NCI-H748 treated with DMSO at 0.1 percent for 48 hours (cell line): ENCODE measurements around the gene EIF4E2.

Source experiments
- DNase-seq: peaks from one replicate; lab custom pipeline; 2025; lab: John Stamatoyannopoulos, UW

EIF4E2 gene

GRCh38 chr2:232550354-232551249 is at the start of gene EIF4E2, which contains the start of gene TIGD1:
TSS of gene EIF4E2 (plus strand) at chr2:232550689. CDS start at chr2:232550725, 36 bp downstream.
TSS of gene TIGD1 (minus strand) at chr2:232550557. CDS start at chr2:232549882, 675 bp downstream.
- DNase-seq = peak; percentile 80

DNA sequence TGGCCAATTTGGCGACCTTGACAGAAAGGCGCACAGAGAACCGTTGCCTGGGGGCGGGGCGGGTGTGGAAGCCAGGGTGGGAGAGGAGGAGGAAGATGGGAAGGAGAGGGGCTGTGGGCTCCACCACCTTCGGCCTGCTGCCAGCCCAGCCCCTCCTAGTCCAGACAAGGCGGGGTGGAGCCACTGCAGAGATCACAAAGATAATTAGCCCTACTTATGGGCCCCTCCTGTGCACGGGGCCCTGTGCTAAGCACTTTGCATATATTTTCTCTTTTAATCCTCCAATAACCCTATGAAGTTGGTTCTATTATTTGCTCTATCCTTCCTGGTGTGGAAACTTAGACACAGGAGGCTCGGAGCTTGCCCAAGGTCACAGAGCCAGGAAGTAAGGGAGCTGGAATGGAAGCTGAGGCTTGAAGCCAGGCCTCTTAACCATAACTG is 49.1 kb upstream of the EIF4E2 start:
- DNase-seq = no peak

- no peak for DNase-seq
These were observed 48.6 kb upstream of the EIF4E2 start for GRCh38 chr2:232501794-232502390.

DNA sequence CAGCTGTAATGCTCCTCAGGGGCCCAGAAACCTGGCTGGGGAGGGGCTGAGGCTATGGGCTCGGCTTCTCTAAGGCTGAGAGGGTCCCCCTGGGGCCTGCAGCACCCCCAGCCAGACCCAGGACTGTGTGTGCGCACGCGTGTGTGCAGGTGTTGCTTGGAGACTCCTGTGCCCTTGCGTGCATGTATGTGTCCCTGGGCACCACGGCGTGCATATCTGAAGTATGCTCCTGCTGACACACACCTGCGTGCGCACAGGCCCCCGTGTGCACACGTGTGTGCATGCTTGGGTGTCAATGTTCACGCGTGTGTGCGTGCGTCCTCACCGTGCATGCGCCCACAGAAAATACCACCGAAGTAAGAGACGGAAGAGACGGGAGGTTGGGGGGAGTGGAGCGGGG is 48.0 kb upstream of the EIF4E2 start:
- no peak for DNase-seq

GRCh38 chr2:232502911-232503808 is 47.3 kb upstream of the EIF4E2 start:
- peak; percentile 12 for DNase-seq

DNA sequence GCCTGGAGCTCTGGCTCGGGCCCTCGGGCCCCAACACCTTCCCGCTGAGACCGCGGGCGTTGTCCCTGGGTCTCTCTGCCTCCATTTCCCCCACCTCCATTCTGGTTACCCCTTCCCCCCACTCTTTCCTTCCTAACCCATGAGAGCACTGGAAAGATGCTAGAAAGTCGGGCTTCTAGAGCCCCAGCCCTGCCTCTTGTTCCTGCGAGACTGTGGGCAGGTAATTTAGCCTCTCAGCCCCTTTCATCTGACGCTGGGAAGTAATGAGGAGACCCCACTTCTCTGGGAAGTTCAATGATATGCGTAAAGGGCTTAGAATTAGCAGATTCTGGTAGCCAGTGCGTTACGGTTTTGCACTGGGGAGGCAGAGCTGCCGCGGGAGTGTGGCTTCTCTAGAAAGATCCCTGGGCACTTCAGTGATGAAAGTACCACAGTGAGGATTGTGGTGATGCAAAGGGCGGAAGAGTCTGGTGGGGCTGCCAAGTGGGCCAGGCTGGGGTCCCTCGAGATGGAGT is 46.6 kb upstream of the EIF4E2 start:
- no peak for DNase-seq

DNA sequence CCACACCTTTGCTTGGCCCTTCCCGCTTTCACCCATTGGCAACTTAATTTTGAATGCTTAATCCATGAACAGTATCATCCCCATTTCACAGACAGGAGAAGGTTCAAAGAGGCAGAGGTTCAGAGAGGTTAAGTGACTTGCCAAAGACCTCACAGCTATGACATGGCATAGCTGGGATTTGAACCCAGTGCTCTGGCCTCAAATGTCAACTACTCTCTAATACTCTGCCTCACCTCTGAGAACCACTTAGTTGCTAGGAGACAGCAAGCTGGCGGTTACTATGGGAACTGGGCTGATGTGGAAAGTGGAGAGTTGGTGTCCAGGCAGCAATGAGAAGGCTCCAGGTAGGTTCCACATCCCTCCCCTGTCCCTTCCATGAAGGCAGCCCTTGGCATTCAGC is 46.1 kb upstream of the EIF4E2 start:
- peak; percentile 41 for DNase-seq

GRCh38 chr2:232505856-232506255 is 44.6 kb upstream of the EIF4E2 start:
- DNase-seq = no peak

DNA sequence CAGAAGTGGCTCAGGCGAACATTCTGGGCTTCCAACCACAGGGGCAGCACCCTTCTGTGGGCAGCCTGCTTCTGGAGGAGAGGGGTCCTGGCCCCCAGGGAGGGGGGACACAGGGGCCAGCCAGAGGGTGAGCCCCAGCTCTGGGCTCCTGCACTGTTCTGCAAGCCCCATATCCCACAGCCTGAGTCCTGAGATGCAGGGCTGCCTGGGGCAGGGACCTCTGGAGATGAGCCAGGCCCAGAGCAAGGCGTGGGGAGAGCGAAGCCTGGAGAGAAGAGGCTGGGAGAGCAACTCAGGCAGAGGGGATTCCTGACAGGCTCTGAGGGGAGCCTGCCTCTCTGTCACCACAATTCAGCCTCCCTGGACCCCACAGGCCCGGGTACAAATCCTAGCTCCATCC is 43.8 kb upstream of the EIF4E2 start:
- DNase-seq = no peak

GRCh38 chr2:232508251-232508650 is 42.2 kb upstream of the EIF4E2 start:
- DNase-seq = no peak

GRCh38 chr2:232511336-232511890 is 39.1 kb upstream of the EIF4E2 start:
- DNase-seq = no peak

- DNase-seq = no peak
These were observed 37.9 kb upstream of the EIF4E2 start for GRCh38 chr2:232512602-232513001.

GRCh38 chr2:232513353-232513752 is 37.1 kb upstream of the EIF4E2 start:
- DNase-seq = no peak

DNA sequence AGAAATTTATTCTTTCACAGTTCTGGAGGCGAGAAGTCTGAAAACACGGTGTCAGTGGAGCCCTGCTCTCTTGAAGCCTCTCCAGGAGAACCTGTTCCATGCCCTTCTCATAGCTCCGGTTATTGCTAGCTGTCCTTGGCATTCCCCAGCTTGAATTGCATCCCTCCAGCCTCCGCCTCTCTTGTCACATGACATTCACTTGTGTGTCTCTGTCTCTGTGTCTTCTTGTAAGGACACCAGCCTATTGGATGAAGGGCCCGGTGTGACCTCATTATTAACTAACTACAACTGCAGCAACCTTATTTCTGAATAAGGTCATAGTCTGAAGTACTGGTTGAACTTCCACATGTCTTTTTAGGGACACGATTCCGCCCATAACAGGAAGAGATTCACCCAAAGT is 34.9 kb upstream of the EIF4E2 start:
- DNase-seq = no peak

DNA sequence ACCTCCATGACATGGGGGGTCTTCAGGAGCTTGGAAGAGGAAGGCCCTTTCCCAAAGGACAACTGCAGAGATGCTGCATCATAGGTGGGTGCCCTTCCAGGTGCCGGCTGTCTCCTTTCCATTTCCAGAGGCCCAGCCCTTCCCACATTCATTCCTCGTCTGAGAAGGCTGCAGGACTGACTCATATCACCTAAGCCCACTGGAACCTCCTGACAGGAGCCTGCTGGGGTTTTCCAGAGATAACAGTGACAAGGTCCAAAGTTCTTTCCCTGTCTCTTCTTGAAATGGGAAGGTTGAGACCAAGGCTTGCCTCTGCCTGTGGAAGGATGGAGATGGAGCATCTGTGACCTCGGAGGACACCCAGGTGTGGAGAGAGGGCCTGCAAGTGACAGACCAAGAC is 33.9 kb upstream of the EIF4E2 start:
- DNase-seq = no peak

GRCh38 chr2:232518844-232519243 is 31.6 kb upstream of the EIF4E2 start:
- no peak for DNase-seq

DNA sequence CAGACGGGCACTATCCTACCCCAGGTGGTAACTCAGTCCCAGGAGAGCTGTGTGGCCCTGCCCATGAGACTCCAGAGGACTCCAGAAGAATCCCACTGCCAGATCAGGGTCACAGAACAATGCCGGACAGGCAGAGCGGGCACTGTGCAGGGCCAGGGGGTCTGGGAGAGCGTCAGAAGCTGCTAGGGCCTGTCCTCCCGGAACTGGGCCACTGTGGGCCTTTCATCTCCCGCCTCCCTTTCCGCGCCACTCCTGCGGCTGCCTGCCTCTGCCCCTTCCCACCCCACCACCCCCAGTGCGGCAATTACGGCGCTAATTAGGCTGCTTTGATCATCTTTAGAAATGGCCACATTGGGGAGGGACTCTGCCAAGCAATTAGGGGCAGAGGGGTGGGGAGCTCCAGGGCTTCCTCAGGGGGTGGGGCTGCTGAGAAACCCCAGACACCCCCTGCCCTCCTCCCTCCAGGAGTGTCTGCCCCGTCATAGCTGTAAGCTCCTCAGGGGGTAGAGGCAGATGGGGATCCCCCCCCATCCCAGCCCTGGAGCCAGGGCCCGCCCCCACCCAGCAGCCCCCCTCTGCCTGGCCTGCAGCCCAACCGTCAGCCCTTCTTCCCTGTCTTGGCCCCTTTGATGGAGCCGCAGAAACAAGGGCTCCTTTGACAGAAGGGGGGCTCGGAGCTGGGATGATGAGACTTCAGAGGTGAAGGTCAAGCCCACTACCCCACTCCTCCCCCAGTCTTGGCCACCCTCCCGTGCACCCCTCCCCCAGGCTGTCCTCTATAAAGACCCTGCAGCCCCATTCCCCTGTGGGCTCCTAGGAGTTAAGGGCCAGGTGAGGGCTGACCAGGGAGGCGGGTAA is 30.7 kb upstream of the EIF4E2 start, which contains the start of gene PRSS56:
TSS of gene PRSS56 (plus strand) at position 808 of the 858 bp plus-strand sequence. CDS start 211 bp downstream, outside the sequence.
- no peak for DNase-seq

GRCh38 chr2:232520489-232520888 is 30.0 kb upstream of the EIF4E2 start:
- DNase-seq = no peak

DNA sequence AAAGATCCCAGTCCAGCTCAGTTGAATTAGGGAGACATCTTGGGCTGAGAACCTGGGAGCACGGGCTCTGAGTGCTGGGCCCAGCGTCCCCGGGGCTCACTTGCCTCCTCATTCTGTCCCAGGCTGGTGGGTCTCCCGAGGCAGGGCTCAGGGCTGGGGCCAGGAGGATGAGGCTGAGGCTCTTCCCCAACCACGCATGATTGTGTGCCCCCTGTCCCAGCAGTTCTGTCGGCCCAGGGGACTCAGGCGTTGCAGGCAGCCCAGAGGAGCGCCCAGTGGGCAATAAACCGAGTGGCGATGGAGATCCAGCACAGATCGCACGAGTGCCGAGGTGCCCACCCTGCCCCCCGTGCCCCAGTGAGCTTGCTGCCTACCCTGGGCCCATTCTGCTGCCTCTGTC is 29.4 kb upstream of the EIF4E2 start:
- DNase-seq = no peak

DNA sequence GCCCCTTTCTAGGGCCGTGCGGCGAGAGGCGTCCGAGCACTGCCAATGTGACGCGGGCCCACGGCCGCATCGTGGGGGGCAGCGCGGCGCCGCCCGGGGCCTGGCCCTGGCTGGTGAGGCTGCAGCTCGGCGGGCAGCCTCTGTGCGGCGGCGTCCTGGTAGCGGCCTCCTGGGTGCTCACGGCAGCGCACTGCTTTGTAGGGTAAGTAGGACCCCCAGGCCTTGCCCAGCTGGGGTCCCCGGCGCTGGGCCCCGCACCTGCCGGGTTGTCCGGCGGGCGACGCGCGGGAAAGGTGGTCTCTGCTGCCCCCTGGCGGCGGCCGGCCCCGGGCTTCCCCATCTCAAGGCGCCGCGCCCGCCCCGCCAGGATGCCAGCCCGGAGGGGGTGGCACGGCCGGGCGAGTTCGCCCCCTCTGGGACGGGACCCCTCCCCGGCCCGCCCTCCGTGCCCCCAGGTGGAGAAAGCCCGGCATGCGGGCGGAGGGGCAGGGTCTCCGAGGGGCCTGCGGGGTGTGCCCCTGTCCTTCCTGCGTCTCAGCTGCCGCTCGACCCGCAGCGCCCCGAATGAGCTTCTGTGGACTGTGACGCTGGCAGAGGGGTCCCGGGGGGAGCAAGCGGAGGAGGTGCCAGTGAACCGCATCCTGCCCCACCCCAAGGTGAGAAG is 28.4 kb upstream of the EIF4E2 start:
- DNase-seq = no peak
